ENCODE data around the gene ERGIC3.

Gene ERGIC3

DNA sequence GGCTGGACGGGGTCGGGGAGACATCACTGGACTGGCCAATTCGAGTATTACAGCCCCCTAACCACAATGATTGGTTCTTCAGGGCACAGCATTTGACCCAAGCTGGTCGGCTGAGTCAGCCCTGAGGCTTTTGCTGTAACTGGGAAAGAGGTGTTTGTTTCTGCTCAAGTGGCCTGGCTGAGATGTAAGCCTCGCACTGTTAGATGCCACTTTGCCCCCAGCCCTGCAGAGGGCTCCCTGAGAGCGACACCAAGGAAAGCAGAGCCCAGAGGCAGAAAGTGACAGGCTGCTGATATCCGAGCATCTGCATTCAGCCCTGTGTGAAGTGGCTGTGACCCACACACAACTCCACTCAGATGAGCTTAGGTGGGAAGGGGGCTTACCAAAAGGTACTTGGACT lies 19.4 kb downstream of the ERGIC3 start:
- peak; percentile 85 for DNase-seq (ENCODE audit: low spot score)

DNA sequence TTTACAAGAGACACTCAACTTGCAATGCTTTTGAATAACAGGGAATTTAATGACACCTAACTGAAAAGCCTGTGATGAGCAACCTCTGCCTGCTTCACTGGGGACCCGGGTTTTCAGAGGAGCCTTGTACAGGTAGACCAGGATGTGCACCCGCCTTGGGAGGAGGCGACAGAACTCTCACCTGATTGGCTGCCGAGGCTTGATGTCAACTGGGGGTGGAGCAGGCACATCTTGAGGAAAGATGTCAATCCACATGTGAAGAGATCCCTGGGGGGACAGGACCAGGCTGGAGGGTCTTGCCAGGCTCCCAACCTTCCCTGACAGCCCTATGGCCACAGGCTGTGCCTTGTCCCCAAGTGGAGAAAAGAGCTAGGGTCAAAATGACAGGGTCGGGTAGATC lies 19.8 kb downstream of the ERGIC3 start:
- peak; percentile 51 for DNase-seq (ENCODE audit: low spot score)

DNA sequence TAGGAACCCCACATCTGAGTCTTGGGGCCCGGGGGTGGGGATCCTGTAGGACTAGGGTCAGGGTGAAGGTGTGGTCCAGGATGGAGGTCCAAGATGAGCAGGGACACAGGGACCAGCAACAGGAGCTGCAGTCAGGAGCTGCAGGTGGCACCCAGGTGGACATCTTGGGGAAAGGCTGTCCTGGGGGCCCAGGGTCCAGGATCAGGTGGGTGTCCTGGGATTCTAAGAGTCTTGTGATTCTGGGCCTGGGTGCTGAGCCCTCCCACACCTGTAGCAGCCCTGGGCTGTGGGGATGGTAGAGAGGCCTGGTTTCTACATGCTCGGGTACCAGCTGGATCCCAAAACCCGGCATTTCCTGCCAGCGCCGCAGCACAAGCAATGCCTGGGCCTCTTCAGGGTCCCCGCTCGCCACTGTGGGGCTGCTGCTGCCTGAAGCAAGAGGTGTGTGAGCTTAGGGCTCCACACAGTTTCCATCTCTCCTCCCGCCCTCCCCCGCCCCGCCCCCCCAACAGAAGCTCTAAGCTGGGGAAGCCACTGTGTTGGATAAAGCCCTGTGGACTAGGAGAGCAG lies 20.7 kb downstream of the ERGIC3 start:
- no peak for DNase-seq (ENCODE audit: low spot score)

DNA sequence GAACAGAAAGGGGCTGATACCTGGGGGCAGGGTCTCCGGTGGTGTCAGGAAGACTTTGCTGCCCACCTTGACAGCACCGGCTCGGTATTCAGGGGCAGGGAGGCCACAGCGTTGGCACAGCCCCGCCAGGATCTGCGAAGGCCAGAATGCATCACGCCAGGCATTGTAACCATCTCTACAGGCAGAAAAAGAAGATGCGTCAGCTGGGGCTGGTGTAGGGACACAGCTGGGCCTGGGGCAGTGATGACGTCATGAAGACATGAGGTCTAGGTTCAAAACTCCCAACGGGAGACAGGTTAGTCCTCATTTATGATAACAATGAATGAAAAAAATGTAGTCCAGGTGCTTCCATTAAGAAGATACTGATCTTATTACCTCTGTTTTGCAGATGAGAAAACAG lies 22.0 kb downstream of the ERGIC3 start:
- DNase-seq (ENCODE audit: low spot score), result no peak

DNA sequence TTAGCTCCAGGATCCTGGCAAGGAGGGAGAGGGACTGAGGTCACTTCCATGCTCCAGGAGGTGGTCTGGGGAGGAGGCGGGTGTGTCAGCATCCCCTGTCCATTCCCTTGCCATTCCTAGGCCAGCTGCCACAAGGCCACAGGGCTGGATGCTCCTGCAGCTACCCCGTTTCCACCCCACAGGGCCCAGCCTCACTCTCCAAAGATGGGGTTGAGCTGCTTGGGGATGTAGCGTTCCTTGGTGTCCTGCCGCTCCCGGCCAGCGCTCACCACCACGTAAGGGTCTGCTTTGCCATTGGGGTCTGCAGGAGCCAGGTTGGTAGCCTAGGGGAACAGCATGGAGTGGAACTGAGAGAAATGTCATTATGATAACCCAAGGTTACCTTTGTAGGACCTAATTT lies 23.0 kb downstream of the ERGIC3 start:
- DNase-seq (ENCODE audit: low spot score), result no peak

DNA sequence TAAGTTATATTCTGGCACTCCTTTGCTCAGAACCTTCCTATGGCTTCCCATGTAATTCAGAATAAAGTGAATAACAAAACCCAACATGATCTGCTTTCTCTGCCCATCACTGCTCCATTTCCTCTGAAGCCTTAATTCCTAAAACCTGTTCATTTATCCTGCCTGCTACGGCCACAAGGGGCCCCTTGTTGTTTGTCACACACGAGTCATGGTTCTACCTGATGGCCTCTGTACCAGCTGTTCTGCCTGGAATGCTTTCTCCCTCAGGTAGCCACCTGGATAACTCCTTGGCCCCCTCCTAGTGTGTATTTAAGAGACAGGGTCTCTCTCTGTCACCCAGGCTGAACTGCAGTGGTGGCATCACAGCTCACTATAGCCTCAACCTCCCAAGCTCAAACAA lies 26.8 kb downstream of the ERGIC3 start:
- peak; percentile 43 for DNase-seq (ENCODE audit: low spot score)

DNA sequence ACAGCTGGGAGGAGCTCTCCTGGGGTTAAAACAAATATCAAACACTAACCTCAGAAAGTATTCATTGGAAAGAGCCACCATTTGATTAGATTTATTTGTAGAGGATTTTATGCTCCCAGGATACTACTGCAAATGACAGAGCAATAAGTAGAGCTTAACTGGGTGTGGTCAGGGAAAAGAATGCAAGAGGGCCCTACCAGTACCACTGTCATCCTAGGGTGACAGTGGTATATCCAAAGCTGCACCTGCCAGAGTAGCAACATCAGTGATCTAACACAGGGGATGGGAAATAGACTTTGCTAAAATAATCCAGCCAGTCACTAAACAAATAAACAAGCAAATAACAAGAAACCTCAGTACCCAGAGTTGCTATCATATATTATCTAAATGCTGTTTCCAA lies 29.7 kb downstream of the ERGIC3 start:
- no peak for DNase-seq (ENCODE audit: low spot score)

DNA sequence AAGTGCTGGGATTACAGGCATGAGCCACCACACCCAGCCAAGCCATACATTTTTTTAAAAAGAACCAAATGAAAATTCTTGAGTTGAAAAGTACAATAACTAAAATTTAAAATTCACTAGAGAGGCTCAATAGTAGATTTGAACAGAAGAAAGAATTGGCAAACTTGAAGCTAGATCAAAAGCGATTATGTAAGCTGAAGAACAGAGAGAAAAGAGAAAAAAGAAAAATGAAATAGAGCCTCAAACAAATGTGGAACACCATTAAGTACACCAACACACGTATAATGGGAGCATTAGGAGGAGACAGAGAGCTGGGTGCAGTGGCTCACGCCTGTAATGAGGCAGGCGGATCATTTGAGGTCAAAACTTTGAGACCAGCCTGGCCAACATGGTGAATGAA lies 31.0 kb downstream of the ERGIC3 start:
- no peak for DNase-seq (ENCODE audit: low spot score)

DNA sequence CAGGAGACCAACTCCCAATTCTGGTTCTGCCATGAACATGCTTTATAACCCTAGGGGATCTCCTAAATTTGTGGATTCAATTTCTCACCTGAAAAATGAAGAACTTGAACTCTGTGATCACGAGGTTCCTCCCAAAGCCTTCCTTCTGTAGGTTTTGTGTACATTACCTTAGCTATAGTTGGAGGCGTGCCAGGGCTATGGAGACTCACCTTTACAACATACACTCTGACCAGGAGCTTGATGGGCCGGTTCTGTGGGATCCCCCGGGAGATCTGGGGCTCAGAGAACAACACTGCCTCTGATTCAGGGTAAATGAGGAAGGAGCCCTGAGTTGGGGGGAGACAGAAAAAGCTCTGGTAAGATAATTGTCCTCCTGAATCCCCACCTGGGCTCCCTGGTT lies 34.1 kb downstream of the ERGIC3 start:
- DNase-seq (ENCODE audit: low spot score), result no peak

DNA sequence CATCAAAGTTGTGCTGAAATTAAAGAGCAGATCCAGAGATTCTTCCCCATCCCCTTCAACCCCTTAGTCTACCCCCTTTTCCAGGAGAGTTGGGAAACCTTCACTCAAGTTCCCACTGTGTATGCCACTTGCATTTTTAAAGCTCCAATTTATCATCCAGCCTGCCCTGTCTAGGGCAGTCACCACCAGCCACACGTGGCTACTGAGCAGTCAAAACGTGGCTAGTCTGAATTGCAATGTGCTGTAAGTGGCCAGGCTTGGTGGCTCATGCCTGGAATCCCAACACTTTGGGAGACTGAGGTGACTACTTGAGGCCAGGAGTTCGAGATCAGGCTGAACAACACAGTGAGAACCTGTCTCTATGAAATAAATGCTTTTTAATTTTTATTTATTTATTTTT lies 34.9 kb downstream of the ERGIC3 start:
- DNase-seq (ENCODE audit: low spot score), result no peak

DNA sequence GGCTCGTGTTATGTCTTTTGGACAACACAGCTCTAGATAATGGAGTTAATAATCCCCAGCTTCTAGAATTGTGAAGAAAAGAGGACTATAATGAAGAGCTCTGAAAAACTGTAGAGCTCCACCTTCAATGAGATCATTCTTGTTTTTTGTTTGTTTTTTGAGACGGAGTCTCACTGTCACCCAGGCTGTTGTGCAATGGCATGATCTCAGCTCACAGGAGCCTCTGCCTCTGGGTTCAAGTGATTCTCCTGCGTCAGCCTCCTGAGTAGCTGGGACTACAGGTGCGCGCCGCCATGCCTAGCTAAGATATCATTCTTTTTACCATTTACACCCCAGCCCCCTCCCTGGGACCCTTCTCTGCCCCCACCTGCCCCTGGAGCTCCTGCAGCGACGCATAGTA lies 36.6 kb downstream of the ERGIC3 start:
- DNase-seq (ENCODE audit: low spot score), result no peak

DNA sequence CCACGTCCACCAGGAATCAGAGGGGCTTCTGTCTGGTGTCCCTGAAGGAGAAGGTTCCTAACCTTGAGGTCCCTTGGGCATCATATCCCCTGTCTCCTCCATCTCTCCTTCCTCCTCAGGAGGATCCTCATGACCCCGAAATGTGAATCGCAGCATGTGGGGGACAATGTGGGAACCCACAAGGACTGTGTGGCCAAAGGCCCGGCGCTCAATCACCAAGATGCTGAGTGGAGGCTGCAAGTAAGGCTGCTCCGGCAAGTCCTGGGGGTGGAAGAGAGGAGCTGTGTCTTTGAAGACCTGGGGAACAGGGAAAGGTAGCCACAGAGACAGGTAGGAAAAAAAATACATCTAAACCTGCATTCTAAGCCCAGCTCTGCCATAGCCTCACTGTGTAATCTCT lies 37.3 kb downstream of the ERGIC3 start:
- DNase-seq (ENCODE audit: low spot score), result no peak

DNA sequence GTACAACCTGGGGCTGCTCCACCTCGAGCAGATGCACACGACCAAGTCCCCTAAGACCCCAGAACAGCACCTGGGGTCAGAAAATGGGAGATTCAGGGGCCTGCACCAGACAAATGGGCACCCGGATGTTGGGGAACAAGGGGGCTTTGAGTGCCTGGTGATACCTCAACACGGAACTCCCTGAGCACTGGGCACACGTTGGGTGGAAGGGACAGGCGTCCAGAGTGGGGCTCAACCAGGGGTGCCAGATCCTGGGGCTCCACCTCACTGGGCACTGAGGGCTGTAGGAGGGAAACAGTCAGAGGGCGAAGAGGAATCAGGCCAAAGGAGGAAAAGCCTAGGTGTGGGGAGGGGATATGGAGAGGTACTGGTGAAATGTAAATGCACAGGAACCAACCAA lies 40.3 kb downstream of the ERGIC3 start:
- no peak for DNase-seq (ENCODE audit: low spot score)

DNA sequence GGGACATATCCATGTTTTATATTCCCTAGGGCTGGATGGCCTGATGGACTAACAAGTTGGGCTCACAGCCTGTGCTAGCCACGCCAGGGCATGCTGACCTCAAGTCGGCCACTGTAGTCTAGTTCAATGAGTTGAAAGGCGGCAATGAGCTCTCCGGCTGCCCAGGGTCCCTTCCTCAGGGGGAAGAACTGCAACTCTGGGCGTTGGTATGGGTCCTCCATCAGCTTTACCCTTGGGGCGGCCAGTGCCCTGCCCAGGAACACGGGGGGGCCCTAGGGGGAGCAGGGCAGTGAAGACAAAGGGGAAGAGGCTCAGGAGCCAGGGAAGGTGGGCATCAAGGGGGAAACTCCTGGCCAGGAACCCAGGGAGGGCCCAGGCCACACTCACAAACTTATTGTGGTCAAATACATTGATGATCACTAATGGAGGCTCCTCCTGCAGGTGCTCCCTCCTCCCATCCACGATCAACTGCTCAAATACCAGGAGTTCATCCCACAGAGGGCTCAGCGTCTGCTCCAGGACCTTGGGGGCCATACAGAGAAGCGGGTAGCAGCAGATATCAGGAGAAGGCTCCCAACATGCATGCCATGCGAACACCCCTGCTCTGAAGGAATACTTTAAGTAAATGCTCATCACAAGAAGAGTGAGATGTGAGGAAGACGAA lies 41.0 kb downstream of the ERGIC3 start:
- DNase-seq (ENCODE audit: low spot score), result no peak

DNA sequence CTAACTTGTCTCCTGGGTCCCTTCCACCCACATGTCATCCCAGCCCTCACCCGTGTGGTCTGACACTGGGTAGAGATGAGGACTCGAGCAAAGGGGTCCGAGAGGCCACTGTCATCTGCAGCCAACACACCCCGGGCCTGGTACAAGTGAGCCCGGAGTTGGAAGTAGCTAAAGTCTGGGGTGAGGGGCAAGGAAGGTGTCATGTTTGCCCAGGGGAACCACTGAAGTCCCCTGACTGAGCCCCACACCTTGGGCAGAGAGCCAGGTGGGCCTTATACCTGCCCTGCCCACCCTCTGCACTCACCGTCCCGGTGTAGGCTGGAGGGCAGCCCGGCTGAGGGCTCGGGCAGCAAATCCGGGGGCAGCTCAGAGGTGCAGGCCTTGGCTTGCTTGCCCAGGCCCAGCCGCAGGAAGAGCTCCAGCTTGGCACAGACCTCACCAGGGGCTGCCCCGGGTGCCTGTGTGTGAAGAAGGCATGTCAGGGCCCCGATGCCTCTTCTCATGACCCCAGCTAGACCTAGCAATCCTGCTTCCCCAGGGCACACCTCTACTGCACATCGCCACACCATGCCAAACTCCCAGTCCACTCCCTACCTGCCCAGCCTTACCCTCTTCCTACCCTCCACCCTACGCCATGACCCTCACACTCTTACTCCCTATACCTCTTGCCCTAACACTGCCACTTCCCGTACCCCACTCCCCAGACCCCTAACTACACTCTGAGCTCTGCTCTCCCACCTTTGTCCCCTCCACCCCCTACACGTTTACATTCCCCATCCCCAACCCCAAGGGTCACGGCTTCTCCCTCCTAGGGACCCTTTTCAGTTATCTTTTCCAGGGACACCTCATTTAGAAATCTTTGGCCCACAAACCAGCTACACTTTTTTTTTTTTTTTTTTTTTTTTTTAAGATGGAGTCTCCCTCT lies 42.0 kb downstream of the ERGIC3 start:
- DNase-seq (ENCODE audit: low spot score), result no peak

DNA sequence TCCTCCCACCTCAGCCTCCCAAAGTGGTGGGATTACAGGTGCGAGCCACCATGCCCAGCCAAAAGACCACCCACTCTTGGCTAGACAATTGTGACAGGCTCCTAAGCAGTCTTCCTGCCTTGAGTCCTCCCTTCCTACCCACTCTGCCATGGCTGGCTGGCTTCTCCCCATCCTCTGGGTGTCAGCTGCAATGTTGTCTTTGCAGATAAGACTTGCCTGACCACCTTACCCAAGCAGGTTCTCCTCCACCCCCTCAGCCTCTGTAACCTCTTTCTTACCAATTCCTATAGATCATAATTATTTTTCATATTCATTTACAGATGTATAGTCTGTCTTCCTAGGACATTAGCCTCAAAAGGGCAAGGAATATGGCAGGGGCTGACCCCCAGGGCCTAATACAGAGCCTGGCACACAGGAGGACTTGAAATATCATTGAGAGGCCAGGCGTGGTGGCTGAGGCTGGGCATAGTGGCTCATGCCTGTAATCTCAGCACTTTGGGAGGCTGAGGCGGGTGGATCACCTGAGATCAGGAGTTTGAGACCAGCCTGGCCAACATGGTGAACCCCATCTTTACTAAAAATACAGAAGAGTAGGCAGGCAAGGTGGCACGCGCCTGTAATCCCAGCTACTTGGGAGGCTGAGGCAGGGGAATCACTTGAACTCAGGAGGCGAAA lies 45.0 kb downstream of the ERGIC3 start:
- no peak for DNase-seq (ENCODE audit: low spot score)

DNA sequence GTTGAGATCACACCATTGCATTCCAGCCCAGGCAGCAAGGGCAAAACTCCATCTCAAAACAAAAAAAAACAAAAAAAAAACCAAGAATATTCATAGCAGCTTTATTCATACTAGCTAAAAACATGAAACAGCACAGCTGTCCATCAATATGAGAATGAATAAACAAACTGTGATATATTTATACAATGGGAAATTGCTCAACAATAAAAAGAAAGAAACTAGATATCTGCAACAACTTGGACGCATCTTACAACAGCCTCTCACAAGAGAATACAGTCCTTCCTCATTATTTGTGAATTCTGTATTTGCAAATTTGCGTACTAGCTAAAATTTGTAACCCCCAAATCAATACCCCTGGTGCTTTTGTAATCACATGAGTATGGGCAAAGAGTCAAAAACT lies 45.6 kb downstream of the ERGIC3 start:
- DNase-seq (ENCODE audit: low spot score), result no peak

DNA sequence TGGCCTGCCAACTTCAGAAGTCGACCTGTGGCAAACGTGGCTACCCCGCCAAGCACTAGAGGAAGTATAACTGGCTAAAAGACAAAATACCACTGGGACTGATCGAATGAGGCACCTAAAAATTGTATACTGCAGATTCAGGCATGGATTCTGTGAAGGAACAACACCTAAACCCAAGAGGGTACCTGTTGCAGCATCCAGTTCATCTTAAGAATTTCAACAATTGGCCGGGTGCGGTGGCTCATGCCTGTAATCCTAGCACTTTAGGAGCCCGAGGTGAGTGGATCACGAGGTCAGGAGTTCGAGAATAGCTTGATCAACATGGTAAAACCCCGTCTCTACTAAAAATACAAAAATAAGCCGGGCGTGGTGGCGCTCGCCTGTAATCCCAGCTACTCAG lies 46.5 kb downstream of the ERGIC3 start:
- DNase-seq (ENCODE audit: low spot score), result no peak

DNA sequence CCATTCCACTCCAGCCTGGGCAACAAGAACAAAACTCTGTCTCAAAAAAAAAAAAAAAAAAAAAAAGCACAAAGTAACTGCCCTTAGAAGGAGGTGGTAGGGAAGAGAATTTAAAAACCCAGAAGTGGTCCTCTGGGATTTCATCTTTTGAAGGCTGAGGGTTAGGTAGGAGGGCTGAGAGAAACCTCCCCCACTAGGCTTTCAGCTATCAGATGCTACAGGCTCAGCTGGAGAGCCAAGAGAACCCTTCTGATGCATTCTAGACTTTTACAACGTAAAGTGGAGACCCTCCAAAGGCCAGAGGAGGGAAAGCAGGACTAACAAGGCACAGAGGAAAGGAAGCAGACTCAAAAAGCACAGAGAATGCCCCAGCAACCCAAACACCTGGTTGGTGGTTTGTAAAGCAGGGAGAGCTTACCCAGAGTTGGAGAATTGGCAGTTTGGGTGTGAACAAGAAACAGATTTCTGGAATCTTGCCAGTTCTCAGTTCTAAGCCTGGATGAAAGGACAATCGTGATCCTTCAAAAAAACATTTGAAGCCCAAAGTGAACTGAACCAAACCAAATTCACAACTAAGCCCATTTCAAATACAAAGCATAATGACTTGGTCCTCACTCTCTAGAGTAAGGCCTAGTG lies 50.6 kb downstream of the ERGIC3 start:
- no peak for DNase-seq (ENCODE audit: low spot score)

DNA sequence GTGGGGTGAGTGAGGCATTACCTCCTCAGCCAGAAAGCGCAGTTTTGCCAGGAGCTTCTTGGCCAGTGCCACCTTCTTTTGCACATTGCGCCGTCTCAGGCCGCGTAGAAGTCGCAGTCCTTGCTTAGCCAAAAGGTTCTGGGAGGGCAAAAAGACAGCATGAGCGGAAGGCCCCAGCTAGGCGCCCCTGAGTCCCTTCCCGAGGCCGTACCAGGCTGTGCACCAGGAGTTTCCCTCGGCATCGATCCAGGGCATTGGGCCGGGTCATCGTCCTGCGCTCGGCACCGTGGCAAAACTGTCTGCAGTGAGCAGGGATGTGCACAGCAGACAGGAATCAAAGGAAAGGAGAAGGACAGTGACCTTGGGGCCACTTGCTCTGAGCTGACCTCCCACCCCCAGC lies 53.6 kb downstream of the ERGIC3 start:
- DNase-seq (ENCODE audit: low spot score), result no peak

DNA sequence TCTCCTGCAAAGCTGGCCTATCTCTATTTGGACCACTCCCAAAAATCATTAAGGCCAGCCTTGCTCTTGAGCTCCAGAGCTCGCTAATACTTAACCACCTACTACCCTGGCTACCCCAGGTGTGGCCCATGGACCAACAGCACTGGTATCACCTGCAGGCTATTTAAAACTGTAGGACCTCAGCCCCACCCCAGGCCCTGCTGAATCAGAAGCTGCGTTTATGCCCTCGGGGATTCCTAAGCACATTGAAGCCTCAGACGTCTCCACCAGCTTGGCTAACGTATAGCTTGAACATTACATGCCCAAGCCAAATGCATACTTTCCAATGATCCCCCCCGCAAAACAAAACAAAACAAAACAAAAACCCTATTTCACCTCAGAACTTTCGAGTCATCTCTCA lies 54.0 kb downstream of the ERGIC3 start:
- DNase-seq (ENCODE audit: low spot score), result no peak

DNA sequence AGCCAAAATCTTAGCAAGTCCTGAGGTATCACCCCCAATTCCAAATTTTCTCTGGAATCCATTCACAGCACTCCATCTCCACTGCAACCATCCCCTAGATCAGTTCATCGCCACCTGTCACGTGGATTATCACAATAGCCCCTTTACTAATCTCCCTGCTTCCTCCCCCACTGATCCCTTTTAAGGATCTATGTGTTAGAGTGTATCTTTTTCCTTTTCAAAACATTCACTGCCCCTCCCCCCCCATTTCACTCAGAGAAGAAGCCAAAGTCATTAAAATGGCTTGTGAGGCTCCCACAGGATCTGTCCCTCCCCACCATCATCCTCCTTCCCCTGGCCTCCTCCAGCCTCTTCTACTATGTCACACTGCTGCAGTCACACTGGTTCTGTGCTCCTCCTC lies 55.3 kb downstream of the ERGIC3 start:
- no peak for DNase-seq (ENCODE audit: low spot score)
